Measurements from ENCODE around the gene CFAP54.

- TF ChIP-seq CTCF (IDR thresholded peaks at IDR 0.05) = no peak
- no peak for TF ChIP-seq EZH2phosphoT487 (IDR thresholded peaks at IDR 0.05; ENCODE audit: borderline replicate concordance, low read depth)
- TF ChIP-seq FOXM1 (IDR thresholded peaks at IDR 0.05; ENCODE audit: low read depth) = no peak
- TF ChIP-seq TEAD4 (IDR thresholded peaks at IDR 0.05; ENCODE audit: borderline replicate concordance, insufficient read depth) = no peak
- TF ChIP-seq MXI1 (IDR thresholded peaks at IDR 0.05; ENCODE audit: low read depth, low read length) = no peak
- TF ChIP-seq RAD21 (IDR thresholded peaks at IDR 0.05; ENCODE audit: low read length) = no peak
- TF ChIP-seq SIN3A (IDR thresholded peaks at IDR 0.05; ENCODE audit: borderline replicate concordance, low read depth, low read length) = no peak
- TF ChIP-seq EP300 (IDR thresholded peaks at IDR 0.05; ENCODE audit: borderline replicate concordance in 1 of 2, low read depth in 1 of 2, low read length in 1 of 2) = peak in 1 of 2 experiments; percentile 48; a peak in 1 of 4 replicates
- no peak for TF ChIP-seq REST (IDR thresholded peaks at IDR 0.05; ENCODE audit: low read depth, low read length)
- TF ChIP-seq CHD2 (IDR thresholded peaks at IDR 0.05; ENCODE audit: low read length, partially characterized antibody) = no peak
- TF ChIP-seq TCF12 (IDR thresholded peaks at IDR 0.05) = peak; percentile 61
- TF ChIP-seq, protein P1, sequence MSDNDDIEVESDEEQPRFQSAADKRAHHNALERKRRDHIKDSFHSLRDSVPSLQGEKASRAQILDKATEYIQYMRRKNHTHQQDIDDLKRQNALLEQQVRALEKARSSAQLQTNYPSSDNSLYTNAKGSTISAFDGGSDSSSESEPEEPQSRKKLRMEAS (IDR thresholded peaks at IDR 0.05; ENCODE audit: low read depth) = no peak
- no peak; the same call in 1 of the 2 replicates for TF ChIP-seq POLR2AphosphoS5 (IDR thresholded peaks at IDR 0.05; ENCODE audit: low read depth, low read length)
- TF ChIP-seq TAF1 (IDR thresholded peaks at IDR 0.05; ENCODE audit: borderline replicate concordance, low read depth, low read length) = no peak
These were observed 2.4 kb upstream of the CFAP54 start for GRCh38 chr12:96486751-96487613.
